Measurements from ENCODE around the gene ENTPD1.
"Not testable (repeated sequence)": the region's sequence is repeated elsewhere in the genome, so short reads cannot be mapped to it uniquely, and the experiment has no call there.

Gene ENTPD1, protein sequence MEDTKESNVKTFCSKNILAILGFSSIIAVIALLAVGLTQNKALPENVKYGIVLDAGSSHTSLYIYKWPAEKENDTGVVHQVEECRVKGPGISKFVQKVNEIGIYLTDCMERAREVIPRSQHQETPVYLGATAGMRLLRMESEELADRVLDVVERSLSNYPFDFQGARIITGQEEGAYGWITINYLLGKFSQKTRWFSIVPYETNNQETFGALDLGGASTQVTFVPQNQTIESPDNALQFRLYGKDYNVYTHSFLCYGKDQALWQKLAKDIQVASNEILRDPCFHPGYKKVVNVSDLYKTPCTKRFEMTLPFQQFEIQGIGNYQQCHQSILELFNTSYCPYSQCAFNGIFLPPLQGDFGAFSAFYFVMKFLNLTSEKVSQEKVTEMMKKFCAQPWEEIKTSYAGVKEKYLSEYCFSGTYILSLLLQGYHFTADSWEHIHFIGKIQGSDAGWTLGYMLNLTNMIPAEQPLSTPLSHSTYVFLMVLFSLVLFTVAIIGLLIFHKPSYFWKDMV

DNA sequence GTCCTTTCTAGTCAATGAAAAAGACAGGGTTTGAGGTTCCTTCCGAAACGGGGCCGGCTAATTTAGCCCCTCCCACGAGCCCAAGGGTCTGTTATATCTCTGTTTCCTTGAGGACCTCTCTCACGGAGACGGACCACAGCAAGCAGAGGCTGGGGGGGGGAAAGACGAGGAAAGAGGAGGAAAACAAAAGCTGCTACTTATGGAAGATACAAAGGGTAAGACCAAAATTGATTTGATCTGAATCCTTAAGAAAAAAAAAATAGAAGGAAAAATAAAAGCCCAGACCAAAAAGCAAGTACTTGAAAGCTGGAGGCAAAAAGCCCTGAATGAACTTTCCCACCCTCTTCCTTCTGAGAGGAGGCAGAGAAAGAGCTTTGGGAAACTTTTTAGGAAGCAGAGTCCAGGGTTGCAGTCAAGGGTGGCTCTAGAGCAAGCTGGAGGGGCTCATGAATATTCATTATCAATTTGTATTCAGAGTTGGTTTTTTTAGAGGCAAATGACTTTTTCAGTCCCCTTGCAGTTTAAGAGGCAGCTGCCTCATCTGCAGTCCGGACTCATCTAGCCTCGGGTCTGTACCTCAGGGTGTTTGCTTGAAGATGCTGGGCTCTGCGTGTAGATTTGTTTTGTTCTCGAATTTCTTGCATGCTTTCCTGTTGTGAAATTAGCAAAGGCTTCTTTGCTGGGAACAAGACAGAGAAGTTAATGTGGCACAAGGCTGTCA is at the start of gene ENTPD1:
TSS of gene ENTPD1 (plus strand) at position 123 of the 721 bp plus-strand sequence. CDS start at position 200, 77 bp downstream.
- no peak for DNase-seq

DNA sequence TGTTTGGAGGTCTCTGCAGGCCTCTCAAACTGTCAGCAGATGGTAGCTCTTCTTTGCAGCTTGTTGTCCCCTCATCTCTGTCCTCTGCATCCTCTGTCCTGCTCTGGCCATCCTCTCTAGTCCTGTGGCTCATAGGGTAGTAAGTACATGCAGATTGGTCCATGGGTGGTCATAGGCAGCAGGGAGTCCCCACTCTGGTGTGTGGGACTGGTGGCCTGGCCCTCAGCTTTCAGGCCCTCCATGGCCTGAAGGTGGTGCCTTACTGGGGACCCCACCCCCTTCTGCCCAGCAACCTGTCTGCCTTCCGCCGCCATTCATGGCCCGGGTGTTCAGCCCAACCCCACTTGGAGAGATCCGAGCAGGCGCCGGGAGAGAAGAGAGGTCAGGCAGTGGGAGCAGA is 49.4 kb upstream of the ENTPD1 start:
- DNase-seq = no peak

DNA sequence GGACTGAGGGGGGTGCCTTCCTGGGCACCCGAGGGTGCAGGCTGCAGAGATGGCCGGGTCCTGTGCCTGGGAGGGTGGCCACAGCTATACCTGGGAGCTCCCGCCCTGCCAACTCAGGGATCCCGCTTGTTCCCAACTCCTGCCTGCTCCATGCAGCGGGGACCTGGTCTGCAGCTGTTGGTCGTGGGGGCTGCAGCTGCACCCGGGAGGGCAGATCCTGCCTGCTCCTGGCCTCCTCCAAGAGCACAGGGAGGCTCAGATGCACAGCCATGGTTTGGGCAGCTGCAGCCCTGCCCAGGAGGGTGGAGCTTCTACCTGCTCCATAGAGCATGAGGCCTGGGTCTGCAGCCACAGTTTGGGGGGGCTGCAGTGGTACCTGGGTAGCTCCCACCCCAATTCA is 49.0 kb upstream of the ENTPD1 start:
- DNase-seq = no peak

DNA sequence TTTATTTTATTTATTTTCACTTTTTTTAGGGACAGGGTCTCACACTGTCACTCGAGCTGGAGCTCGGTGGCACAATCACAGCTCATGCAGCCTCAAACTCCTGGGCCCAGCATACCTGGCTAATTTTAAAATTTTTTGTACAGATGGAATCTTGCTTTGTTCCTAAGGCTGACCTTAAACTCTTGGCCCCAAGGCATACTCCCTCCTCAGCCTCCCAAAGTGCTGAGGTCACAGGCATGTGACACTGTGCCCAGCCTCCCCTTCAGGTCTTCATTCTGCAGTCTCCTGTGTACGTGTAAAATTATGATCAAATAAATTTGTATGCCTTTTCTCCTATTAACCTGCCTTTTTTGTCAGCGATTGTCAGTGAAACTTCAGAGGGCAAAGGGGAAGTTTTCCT is 44.5 kb upstream of the ENTPD1 start:
- DNase-seq = no peak

DNA sequence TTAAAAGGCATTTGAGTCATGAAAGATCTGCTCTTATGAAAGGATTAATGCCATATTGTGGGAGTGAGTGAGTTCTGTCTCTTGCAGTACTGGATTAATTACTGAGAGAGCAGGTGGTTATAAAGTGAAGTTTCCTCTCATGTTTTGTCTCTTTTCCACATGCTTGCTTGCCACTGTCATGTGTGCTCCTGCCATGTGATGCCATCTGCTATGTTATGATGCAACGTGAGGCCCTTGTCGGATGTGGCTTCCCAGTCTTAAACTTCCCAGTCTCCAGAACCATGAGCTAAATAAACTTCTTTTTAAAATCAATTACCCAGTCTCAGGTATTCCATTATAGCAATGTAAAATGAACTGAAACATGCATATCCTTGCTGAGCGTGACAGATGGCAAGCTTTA is 39.5 kb upstream of the ENTPD1 start:
- DNase-seq = no peak

DNA sequence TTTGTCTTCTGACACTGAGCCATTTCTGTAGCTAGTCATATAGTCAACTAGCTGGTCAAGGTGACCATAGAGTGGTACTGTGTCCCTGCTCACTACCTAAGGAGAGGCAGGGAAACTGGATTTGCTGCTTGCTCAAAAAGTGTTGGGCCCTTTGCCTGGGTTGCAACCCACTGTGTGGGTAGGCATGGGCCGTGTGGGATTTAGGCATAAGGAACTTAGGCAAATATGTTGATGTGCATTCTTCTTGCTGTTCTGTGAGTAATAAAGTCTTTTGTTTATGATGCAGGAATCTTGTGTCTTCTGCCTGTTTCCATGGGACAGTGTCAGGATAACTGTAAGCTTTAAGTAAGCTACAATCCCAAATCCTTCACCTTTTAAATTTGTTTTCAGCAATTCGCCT is 39.1 kb upstream of the ENTPD1 start:
- DNase-seq = no peak

DNA sequence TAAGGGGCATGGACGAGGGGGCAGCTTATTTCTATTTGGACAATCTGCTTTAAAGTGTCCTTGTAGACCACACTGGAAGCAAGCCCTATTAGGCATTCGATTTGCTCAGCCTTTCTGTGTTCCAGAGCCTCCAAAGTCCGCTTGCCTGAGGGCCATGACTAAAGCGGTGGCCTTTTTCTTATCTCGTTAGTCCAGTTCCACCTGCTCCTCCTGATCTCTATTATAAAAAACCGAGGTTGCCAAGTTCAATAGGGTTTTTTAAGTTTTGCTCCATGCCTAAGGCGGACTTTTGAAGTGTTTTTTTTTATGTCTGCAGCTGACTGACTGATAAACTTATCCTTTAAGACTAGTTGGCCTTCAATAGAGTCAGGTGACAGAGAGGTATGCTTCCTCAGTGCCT is 35.2 kb upstream of the ENTPD1 start:
- DNase-seq = not testable (repeated sequence)

DNA sequence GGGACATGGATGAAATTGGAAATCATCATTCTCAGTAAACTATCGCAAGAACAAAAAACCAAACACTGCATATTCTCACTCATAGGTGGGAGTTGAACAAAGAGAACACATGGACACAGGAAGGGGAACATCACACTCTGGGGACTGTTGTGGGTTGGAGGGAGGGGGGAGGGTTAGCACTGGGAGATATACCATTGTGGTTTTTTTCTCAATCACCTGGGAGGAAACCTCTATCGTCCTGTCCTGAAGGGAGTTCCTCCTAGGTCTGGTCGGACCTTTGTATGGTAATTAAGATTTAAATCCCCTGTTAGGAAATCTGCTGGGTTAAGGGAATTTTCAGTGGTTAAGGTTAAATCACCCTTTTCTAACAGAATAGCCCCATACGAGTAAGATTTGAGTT is 33.5 kb upstream of the ENTPD1 start:
- DNase-seq = not testable (repeated sequence)

DNA sequence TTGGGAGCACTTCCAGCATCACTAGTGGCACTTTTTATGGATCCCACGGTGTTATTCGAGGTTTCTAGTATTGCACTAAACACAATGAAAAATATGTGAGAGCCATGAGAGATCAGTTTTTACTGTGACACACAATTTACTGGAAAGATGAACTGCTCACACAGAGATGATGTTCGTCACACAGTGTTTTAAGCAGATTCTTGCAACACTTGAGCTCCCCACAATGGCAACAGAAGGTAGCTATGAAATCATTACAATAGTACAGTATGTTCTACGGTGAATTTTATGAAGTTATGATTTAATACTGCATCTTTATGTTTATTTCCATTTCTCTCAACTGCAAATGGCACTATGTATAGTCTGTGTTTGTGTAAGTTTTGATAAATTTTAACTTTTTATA is 27.4 kb upstream of the ENTPD1 start:
- no peak for DNase-seq

DNA sequence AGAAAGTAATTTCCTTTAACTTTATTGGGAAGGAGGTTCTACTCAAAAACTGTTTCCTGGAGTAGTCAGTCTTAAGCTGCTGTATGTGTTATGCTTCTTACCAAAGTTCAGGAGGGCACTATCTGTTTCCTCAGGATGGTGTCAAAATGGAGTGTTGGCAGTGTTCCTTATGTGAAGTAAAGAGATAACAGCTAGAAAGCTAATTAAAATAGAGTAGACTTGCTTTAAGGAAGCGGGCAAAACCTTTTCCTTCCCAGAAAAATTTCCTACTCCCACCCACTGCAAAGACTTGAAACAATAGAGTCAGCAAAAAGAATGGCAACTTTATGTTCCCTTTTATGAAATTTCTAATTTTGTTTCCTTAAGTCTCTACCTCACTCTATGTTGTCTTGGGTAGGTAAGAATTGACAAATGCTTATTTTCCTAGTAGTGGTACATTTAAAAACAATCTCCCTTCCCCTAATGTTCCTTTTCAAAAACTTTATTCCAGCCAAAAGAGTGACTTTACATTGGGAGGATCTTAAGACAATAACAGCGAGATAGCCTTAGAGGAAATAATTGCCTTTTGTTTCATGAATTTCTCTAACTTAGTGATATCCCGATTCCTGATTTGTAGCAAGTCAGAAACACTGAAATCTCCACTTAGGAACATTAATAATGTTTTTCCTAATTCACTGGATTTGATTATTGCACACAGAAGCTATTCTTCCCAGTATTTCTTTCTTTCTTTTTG is 26.5 kb upstream of the ENTPD1 start:
- DNase-seq = no peak

DNA sequence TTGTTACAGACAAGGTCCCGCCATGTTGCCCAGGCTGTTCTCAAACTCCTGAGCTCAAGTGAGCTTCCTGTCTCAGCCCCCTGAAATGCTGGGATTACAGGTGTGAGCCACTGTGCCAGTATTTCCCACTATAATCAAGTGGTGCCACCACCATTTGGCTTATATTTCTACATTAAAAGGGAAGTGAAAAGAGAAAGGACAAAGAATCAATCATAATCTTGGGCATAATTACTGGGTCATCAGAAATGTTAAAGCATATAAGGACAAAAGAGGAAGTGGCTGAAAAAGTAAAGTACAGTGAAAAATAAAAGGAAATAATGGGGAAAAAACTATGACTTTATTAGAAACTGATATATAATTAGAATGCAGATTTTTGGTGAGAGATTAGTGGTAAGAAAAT is 25.7 kb upstream of the ENTPD1 start:
- DNase-seq = no peak

DNA sequence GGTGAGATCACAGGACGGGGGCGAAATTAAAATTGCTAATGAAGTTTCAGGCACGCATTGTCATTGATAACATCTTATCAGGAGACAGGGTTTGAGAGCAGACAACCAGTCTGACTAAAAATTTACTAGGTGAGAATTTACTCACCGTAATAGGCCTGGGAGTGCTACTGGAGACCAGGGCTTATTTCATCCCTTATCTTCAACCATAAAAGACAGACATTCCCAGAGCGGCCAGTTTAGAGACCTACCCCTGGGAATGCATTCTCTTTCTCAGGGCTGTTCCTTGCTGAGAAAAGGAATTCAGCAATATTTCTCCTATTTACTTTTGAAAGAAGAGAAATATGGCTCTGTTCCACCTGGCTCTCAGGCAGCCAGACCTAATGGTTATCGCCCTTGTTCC is 23.1 kb upstream of the ENTPD1 start:
- not testable (repeated sequence) for DNase-seq

DNA sequence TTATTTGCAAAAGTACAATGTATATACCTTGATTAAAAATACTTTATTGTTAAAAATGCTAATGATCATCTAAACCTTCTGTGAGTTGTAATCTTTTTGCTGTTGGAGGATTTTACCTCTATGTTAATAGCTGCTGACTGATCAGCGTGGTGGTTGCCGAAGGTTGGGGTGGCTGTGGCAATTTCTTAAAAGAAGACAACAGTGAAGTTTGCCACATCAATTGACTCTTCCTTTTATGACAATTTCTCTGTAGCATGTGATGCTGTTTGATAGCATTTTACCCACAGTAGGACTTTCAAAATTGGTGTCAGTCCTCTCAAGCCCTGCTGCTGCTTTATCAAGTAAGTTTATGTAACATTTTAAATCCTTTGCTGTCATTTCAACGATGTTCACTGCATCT is 16.9 kb upstream of the ENTPD1 start:
- DNase-seq = no peak

DNA sequence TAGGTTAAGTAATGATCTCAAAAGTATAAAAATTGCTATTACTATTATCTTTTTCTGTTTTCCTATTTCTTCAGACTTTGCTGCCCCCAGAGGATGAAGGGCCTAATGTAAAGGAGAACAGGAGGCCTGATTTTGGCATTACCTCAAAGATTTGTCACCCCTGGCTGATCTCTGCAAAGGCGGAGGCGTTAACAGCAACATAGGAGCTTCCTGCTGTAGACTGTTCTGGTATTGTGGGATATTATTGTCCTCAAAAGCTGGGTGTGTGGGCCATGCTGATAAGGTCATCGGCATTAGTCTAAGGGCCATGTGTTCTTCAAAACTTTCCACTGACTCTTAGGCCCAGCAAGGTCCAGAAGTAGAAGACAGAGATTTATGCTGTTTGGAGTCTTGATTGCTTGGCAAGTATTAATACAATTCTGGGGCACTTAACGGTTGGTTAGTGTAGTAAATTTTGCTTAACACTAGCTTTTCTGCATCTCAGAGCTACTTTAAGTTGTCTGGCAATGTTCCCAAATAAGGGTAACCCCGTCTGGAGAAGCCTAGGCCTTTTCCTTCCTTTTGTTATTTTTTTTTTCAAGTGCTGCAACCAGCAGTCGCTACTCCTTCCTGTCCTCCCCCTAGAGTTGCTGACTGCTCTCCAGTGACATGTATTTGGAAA is 14.0 kb upstream of the ENTPD1 start:
- peak; percentile 2 for DNase-seq

DNA sequence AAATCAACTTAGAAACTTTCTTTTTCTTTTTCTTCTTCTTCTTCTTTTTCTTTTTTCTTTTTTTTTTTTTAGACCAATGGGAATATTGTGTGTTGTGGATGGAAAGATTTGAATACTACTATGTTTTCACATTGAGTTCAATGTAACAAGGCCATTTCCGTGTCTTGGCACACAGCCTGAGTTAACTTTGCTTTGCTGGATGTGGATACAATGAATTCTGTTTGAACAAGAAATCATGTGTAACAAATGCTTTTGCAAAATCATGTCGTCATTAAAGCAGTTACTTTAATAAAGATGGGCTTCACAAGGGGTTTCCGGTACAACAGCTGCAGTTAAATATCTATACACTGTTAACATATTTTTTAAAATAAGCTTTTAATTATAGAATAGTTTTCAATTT is 13.5 kb upstream of the ENTPD1 start:
- peak; percentile 1 for DNase-seq

DNA sequence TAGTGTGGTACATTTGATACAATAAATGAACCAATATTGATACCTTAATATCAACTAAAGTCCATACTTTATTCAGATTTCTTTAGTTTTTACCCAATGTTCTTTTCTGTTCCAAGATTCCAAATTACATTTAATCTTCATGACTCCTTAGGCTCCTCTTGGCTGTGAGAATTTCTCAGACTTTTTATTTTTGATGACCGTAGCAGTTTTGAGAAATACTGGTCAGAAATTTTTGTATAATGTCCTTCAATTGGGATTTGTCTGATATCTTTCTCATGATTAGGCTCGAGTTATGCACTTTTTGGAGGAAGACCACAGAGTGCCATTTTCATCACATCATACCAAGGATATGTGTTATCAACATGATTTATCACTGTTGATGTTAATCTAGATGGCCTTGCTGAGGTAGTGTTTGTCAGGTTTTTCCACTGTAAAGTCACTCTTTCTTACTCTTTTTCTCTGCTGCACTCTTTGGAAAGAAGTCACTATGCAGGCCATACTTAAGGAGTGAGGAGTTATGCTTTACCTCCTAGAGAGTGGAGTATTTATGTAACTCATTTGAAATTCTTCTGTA is 12.9 kb upstream of the ENTPD1 start:
- no peak for DNase-seq

DNA sequence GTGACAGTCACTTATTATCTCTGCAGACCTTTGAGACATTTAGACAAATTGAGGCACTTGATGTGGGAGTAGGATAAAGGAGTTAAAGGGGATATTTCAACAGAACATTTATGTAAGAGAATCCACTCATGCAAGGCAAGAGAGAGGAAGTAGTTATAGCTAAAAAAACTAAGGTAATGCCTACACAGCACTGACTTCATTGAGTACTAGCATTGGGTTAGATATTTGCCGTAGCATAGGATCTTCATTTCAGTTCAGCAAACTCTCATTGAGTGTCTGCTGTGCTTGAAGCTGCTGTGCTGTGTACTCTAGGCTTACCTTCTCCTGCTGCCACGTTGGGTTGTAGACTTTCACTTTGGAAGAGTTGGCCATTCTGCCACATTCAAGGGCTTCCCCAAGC is 10.5 kb upstream of the ENTPD1 start:
- DNase-seq = no peak

DNA sequence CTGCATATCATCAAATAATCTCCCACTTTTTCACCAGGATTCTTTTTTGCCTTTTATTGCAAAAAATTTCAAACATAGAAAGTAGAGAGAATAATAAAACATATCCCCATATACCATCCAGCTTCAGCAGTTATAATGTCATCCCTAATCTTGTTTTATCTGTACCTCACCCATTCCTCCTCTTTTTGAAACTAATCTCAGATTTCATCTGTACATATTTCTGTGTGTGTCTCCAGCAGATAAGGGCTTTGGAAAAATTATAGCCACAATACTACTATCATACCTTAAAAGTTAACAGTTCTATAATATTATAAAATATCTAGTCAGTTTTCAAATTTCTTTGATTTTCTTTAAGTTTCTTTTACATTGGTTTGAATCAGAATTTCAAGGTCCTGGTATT is 7.6 kb upstream of the ENTPD1 start:
- DNase-seq = no peak

DNA sequence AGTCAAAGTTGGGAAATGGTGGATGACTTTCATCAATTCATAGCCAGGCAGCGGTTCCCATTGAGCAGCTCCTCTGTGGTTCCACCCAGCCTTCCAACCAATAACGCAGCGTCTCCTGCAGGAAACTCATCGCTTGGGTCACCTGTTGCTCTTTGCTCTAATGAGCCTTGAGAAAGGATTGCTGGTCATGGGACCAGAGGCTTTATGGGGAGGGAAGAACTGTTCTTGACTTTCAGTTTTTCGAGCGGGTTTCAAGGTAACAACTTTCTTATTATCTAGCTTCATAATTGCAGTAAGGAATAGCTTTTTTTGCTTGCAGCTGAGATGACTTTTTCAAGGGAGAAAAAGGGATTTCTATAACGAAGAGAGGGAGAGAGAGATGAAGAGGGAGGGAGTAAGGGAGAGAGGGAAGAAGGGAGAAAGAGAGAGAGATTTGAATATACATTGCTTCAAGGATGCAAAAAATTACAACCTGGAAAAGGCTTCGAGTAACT is 405 bp upstream of the ENTPD1 start:
- DNase-seq = no peak

DNA sequence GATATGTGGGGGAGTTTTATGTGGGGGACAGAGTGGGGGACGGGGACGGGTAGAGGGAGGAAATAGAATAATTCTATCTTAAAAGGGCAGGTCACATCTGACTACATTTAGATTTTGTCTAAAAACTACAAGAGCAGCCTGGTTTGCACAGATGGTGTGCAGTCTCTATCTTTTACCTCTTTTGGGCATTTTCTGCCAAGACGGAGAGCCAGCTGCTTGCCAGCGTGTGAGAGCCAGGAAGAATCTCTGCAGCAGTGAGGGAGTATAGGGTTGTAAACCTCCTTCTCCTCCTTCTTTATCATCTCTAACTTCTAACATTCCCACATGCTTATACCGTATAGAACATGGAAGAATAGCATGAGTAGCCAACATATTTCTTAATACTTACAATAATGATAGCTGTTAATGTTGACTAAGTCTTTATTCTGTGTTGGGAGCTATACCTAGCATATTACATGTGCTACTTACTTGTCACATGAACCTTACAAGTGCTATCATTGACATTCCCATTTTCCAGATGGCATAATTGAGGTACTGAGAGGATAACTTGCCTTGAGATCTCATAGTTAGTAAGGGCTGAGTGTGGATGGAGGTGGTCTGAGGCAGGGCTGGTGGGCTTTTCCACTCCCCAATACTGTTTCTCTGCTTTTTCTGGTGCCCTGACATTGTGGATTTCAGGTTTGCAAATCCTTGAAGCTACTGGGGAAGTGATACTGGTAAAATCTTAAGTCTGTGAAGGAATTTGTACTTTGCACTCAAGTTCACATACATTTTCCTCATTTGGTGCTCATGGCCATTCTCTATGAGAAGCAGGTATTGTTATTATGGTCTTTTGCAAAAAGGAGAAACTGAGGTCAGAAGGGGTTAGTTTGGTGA is 1.1 kb downstream of the ENTPD1 start:
- DNase-seq = no peak

DNA sequence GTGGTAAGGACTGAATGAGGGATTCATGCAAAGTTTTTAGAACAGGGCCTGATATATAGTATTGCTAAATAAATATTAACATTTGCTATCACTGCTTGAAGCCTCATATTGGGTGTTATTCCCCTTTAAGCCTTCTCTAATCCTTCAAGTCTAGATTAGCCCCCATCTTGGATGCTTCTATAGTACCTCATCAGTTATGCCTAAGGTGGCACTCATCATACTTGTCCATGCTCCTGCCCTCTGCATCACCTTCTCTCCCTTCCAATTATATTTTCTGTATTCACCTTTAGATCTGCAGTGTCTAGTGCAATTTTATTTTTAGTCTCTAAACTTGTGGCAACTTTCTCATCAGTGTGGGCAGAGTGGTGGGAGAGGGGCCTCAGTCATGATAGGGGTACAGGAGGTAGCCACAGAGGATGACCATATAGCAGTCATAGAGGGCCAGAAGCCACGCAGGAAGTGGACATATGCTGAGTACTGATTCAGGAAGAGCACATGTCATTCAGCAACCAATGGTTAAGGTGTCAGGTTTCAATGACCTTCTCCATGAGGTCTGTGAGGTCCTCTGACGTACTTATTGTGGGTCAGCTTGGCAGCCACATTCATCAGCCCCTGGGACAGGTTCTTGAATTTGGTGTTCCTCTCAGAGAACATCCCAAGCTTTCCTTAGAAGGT is 2.5 kb downstream of the ENTPD1 start:
- no peak for DNase-seq

All from NCI-H446 treated with DMSO at 0.1 percent for 48 hours (cell line).